Small intestine (tissue), 7 donors: ENCODE data around the gene GUK1. TPM values are rescaled to one million over a fixed set of nuclear protein-coding genes. Genes with fewer than 3 reads are reported as not detected.
A peak's percentile ranks its signal among the peaks of the same experiment; 100 is the strongest.

Experiments
- DNase-seq, 2 donors: peaks; one replicate each; pipeline versions ENCODE4 v3.0.0 to v3.0.0-alpha.2; 2013
- FAIRE-seq: peaks from 2 replicates; lab custom pipeline; 2012; peaks lifted over from hg19 to GRCh38; lab: Jason Lieb, UNC
- H3K27ac ChIP-seq, 3 donors: one replicate each; pipeline ENCODE4 v1.5.1; 2013; ENCODE audit warnings: low read length in 2 of 3, mild to moderate bottlenecking in 2 of 3, control low read depth in 1 of 3, inconsistent platforms in 1 of 3, low read depth in 1 of 3, moderate library complexity in 1 of 3
- H3K27me3 ChIP-seq, 3 donors: one replicate each; pipeline ENCODE4 v1.6.1; 2013; ENCODE audit warnings: low read length in 3 of 3, inconsistent platforms in 1 of 3; ENCODE audit not compliant: control insufficient read depth in 3 of 3, insufficient read depth in 3 of 3
- H3K36me3 ChIP-seq, 3 donors: one replicate each; pipeline ENCODE4 v1.6.1; 2013; ENCODE audit warnings: low read length in 3 of 3, inconsistent platforms in 1 of 3, low read depth in 1 of 3, mild to moderate bottlenecking in 1 of 3, moderate library complexity in 1 of 3; ENCODE audit not compliant: control insufficient read depth in 3 of 3, insufficient read depth in 2 of 3
- H3K4me1 ChIP-seq, 3 donors: one replicate each; pipeline ENCODE4 v1.6.1; 2013; ENCODE audit warnings: low read length in 2 of 3, inconsistent platforms in 1 of 3, low read depth in 1 of 3, mild to moderate bottlenecking in 1 of 3, moderate library complexity in 1 of 3; ENCODE audit not compliant: control insufficient read depth in 3 of 3, insufficient read depth in 2 of 3
- H3K4me3 ChIP-seq, 3 donors: one replicate each; pipeline ENCODE4 v1.5.1; 2013; ENCODE audit warnings: low read length in 3 of 3, control low read depth in 1 of 3, inconsistent platforms in 1 of 3, low read depth in 1 of 3, mild to moderate bottlenecking in 1 of 3, moderate library complexity in 1 of 3
- H3K9me3 ChIP-seq, 2 donors: one replicate each; pipeline ENCODE4 v1.6.1; 2013; ENCODE audit warnings: low read depth in 1 of 2, low read length in 1 of 2; ENCODE audit not compliant: control insufficient read depth in 2 of 2, insufficient read depth in 1 of 2
- WGBS, 3 donors: extraction: QIAGEN DNeasy Blood & Tissue Kit; methylation state at CpG; one replicate each; pipeline ENCODE4 v1.1.7; 2013; 5-methylcytosine and 5-hydroxymethylcytosine counted together
- polyA plus RNA-seq, 4 donors: library from polyadenylated mRNA; stranded (reverse) in 3 of 4; unstranded in 1 of 4; fragments of 200-250 nt in 3 of 4; fragments of 120-200 nt in 1 of 4; gene quantifications; one replicate each; pipeline versions ENCODE4 v1.2.1 to v1.2.3, GENCODE V29; 2013
- donor health status: healthy with polysubstance abuse.
- donor health status: control.
- donor health status: control.
- donor health status: Bipolar disorder and iron deficiency.
- donor health status: healthy.

The GUK1 gene
- polyA plus RNA-seq, 4 donors, result 183 to 595 (median 460) TPM

DNA sequence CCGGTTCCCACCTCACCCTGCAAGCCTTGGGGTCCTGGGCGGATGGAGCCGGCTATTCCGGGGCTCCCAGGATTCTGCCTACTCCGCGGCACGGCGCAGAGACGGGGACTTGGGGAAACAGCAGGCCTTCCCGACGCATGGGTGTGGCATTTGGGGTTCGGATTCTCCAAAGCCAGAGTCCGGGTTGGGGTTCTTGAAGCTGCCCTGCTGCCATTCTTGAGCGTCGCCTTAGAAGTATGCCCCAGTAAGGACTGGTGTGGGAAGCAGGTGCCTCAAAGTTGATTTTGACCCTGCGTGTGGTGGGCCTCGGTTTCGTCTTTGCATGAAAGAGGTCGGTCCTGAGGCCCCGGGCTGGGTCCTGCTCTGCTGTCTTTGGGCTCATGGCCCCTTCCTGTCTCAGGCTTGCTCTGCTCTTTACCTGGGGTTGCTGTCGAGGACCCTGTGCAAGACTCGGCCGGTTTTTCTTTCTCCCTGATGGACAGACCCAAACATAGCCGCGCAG lies 696 bp downstream of the GUK1 start:
- peaks cover 9 to 48% (median 13%) of the 10 kb centered on the region in 3 donors for H3K4me1 ChIP-seq
- H3K27me3 ChIP-seq, result peaks cover 0 to 9% (median 0%) of the 10 kb centered on the region in 3 donors
- no peaks in the 10 kb centered on the region for H3K9me3 ChIP-seq
- FAIRE-seq (no peak), DNase-seq (no peak)
- H3K27ac ChIP-seq, result peak overlapping the region; percentile 99 to 100 (median 100)
- peaks cover 0 to 45% (median 0%) of the 10 kb centered on the region in 3 donors for H3K36me3 ChIP-seq
- peak overlapping the region; percentile 81 to 99 (median 89) for H3K4me3 ChIP-seq
- 1 to 3% (median 2%) methylated on average over 25 of the region's 25 CpGs for WGBS, 3 donors

DNA sequence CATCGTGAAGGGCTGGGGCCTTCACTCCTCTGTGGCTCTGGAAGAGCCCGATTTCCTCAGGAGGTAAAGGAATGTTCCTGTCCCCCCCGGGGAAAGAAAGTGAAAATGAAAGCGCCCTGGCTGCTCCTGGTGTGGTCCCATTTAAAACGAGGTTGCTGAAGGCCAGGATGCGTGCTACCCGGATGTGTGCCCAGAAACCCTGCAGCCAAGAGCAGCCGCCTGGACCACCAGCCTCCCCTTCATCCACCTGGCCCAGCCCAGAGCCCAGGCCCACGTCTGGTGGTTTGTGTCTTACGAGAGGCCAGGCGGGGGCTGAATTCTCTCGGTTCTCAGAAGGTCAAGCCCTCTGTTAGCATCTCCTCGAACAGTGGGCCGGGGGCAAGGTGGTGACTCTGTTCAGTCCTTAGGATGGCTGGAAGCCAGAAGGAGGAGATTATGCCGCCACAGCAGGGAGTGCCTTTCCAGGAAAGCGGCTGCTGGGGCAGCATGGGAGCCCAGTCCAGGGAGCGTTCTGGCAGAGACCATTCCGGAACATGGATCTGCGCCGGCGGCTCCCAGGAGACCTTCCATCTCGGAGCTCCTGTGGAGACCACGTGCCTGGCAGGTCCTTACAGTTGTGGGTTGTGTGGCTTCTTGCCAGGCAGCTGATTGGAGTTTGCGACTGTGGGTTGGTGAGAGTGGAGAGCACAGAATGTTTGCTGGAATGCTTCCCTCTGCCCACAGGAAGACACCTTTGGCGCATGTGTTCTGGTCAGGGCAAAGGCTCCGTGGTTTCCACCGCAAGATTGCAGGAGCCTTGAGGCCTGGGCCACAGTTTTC lies 1.4 kb downstream of the GUK1 start:
- H3K9me3 ChIP-seq, result no peaks in the 10 kb centered on the region
- H3K4me3 ChIP-seq, result peak overlapping the region; percentile 81 to 99 (median 89)
- DNase-seq, result peak; percentile 71 to 72
- no peak for FAIRE-seq
- H3K27ac ChIP-seq, result peak overlapping the region; percentile 99 to 100 (median 100)
- peaks cover 9 to 53% (median 13%) of the 10 kb centered on the region in 3 donors for H3K4me1 ChIP-seq
- H3K27me3 ChIP-seq, result peaks cover 0 to 4% (median 0%) of the 10 kb centered on the region in 3 donors
- H3K36me3 ChIP-seq, result peaks cover 0 to 52% (median 0%) of the 10 kb centered on the region in 3 donors
- WGBS, 3 donors, result 6 to 23% (median 8%) methylated on average over 27 of the region's 27 CpGs

DNA sequence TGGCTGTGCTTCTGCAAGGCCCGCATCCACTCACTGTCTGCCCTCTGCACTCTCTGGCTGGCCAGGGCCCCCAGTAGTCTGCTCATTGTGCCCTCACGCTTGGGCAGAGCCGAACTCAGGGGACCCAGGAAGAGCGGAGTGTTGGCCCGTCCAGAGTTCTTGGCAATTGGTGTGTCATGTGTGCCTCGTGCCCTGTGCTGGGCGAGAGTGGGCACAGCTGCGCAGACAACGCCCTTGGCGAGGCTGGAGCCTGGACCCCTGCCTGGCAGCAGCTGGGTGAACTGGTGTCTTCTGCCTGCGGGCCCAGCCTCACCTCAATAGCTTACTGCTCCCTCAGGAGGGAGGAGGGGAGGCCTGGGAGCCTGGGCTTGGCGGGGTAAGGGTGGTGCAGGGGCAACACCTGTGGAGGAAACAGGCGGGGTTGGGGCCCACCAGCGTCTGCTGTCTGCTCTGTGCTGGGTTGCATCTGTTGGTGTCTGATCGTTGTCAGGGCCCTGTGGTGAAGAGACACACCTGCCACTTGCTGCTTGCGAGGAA lies 2.1 kb downstream of the GUK1 start:
- Histone ChIP-seq H3K36me3 (peaks cover 0 to 60% (median 0%) of the 10 kb centered on the region in 3 donors), H3K27me3 (no peaks in the 10 kb centered on the region), H3K27ac (peak overlapping the region; percentile 99 to 100 (median 100)), H3K4me1 (peaks cover 9 to 57% (median 13%) of the 10 kb centered on the region in 3 donors), H3K4me3 (peak overlapping the region in 2 of 3 donors; percentile 81 to 99), H3K9me3 (no peaks in the 10 kb centered on the region)
- DNase-seq (peak in 1 of 2 donors; percentile 32), FAIRE-seq (no peak)
- WGBS, 3 donors, result 22 to 61% (median 31%) methylated on average over 15 to 16 of the region's 16 CpGs

DNA sequence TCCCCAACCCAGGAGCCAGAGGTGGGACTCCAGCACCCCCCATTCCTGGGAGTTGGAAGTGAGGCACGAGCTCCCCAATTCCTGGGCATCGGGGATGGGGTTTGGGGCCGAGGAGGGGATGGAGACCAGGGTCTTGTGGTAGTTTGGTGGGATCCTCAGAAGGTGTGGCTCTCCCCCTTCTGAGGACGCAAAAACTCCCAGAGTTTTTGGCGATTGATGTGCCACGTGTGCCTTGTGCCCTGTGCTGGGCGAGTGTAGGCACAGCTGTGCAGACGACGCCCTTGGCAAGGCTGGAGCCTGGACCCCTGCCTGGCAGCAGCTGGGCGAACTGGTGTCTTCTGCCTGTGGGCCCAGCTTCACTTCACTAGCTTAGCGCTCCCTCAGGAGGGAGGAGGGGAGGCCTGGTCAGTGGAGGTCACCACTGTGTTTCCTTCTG lies 2.6 kb downstream of the GUK1 start:
- no peak for FAIRE-seq
- peak overlapping the region in 1 of 3 donors; percentile 100 for H3K27ac ChIP-seq
- H3K4me3 ChIP-seq, result peak overlapping the region in 2 of 3 donors; percentile 81 to 99
- 60 to 75% (median 63%) methylated on average over 11 of the region's 11 CpGs for WGBS, 3 donors
- H3K27me3 ChIP-seq, result no peaks in the 10 kb centered on the region
- H3K4me1 ChIP-seq, result peaks cover 9 to 57% (median 13%) of the 10 kb centered on the region in 3 donors
- no peaks in the 10 kb centered on the region for H3K9me3 ChIP-seq
- peaks cover 2 to 65% (median 3%) of the 10 kb centered on the region in 3 donors for H3K36me3 ChIP-seq
- no peak for DNase-seq

DNA sequence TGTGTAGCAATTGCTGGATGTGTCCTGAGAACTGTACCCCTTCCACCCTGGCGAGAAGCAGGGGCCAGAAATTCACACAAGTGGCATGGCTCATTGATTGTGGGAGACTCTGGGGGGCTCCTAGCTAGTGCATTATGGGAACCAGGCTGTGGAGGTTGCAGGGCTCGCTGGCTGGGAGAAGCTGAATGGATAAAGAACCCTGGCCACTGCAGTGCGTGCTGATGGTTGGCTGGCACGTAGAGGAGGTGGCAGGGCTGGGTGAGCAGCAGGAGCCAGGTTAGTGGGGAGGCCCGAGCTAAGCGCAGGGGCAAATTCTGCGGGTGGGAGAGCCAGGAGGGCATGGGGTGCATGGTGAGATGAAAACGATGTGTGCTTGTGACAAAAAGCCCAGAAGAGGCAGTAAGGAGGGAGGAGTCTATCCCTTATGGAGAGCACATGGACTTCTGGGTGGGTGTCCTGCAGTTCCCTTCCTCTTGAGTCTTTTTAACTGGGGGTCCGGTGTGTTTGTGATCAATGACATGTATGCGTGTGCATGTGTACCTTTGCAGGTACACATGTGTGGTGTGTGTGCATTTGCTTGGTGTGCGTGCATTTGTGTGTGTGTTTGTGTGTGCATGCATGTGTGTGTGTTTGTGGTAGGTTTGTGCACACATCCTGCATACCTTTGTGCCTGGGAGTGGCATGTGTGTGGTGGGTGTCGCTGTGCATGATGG lies 3.6 kb downstream of the GUK1 start:
- peak overlapping the region in 1 of 3 donors; percentile 92 for H3K27ac ChIP-seq
- no peak overlapping the region for H3K4me3 ChIP-seq
- peaks cover 4 to 74% (median 7%) of the 10 kb centered on the region in 3 donors for H3K36me3 ChIP-seq
- H3K9me3 ChIP-seq, result no peaks in the 10 kb centered on the region
- 87 to 92% (median 88%) methylated on average over 12 of the region's 12 CpGs for WGBS, 3 donors
- DNase-seq (no peak), FAIRE-seq (no peak)
- peaks cover 9 to 64% (median 13%) of the 10 kb centered on the region in 3 donors for H3K4me1 ChIP-seq
- H3K27me3 ChIP-seq, result no peaks in the 10 kb centered on the region

DNA sequence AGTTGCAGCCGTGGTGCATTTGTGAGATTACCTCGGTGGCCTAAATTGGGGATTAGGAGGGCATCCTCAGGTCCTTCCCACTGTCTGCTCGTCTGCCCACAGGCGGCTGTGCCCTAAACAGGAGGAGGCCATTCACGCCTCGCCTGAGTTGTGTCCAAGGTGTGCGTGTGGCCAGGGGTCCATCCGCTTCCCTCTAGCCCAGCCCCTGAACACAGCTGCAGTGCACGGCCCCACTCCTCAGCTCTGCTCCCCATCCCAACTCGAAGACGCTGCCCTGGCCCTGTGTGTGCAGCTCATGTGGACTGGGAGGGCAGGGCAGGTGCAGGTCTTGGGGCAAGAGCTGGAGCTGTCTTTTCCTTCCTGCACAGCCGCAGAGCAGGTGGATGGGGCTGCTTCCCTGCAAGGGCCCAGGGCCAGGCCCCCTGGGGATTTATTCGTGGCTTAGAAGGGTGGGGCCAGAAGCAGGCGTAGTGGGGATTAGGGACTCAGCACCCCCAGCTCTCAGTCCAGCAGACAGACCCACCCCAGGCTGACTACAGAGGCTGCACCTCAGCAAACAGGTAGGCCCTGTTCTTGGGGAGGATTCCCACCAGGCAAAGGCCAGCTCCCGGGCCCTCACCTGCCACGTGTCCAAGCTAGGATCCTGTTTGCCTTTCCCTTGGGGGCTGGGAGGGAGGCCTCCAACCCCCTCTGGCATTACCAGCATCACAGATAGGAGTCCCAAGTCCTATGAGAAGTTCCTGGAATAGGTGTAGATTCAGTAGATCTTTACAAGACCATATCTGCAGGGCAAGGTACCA lies 4.3 kb downstream of the GUK1 start:
- no peaks in the 10 kb centered on the region for H3K27me3 ChIP-seq
- H3K36me3 ChIP-seq, result peaks cover 4 to 81% (median 7%) of the 10 kb centered on the region in 3 donors
- DNase-seq (peak in 1 of 2 donors; percentile 88), FAIRE-seq (no peak)
- peak overlapping the region in 1 of 3 donors; percentile 28 for H3K4me3 ChIP-seq
- whole genome bisulfite sequencing, 3 donors, result 71 to 79% (median 75%) methylated on average over 16 of the region's 16 CpGs
- H3K4me1 ChIP-seq, result peaks cover 9 to 70% (median 13%) of the 10 kb centered on the region in 3 donors
- H3K9me3 ChIP-seq, result no peaks in the 10 kb centered on the region
- H3K27ac ChIP-seq, result peak overlapping the region in 1 of 3 donors; percentile 92

DNA sequence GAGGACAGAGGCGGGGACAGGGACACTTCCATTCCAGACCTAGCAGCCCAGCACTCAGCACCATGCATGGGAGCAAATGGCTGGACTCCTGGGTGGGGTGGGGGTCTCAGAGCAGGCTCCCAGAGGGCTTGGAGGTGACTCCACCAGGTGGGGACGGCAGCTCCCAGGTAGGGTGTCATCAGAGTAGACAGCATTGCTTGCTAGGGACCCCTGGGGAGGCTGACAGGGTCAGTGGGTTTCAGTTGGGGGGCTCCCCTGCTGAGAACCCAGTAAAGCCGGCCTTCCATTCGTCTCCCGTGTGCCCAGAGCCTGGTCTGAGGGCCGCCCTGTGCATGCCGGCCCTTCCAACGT lies 4.9 kb downstream of the GUK1 start:
- no peaks in the 10 kb centered on the region for H3K27me3 ChIP-seq
- H3K36me3 ChIP-seq, result peaks cover 4 to 87% (median 7%) of the 10 kb centered on the region in 3 donors
- H3K4me3 ChIP-seq, result peak overlapping the region in 1 of 3 donors; percentile 28
- 89 to 90% (median 90%) methylated on average over 8 of the region's 8 CpGs for WGBS, 3 donors
- peak overlapping the region in 1 of 3 donors; percentile 92 for H3K27ac ChIP-seq
- H3K9me3 ChIP-seq, result no peaks in the 10 kb centered on the region
- FAIRE-seq (no peak), DNase-seq (no peak)
- peaks cover 9 to 75% (median 13%) of the 10 kb centered on the region in 3 donors for H3K4me1 ChIP-seq
